NCI-H1436 treated with DMSO at 0.1 percent for 48 hours (cell line): ENCODE measurements around the gene IFT20.
"Not testable (repeated sequence)": the region's sequence is repeated elsewhere in the genome, so short reads cannot be mapped to it uniquely, and the experiment has no call there.

ENCODE experiments used
- DNase-seq: peaks from one replicate; lab custom pipeline; 2025; lab: John Stamatoyannopoulos, UW

Gene IFT20

GRCh38 chr17:28315846-28316705 is 19.2 kb downstream of the IFT20 start:
- DNase-seq, result no peak

- DNase-seq, result no peak
Measured at GRCh38 chr17:28313841-28314240, 21.4 kb downstream of the IFT20 start.

GRCh38 chr17:28306954-28307401 is 28.3 kb downstream of the IFT20 start:
- DNase-seq, result no peak

GRCh38 chr17:28298449-28298848 is 36.8 kb downstream of the IFT20 start:
- no peak for DNase-seq

GRCh38 chr17:28295677-28296578 is 39.3 kb downstream of the IFT20 start:
- DNase-seq, result no peak

- no peak for DNase-seq
Measured at GRCh38 chr17:28293994-28294393, 41.3 kb downstream of the IFT20 start.

- not testable (repeated sequence) for DNase-seq
Measured at GRCh38 chr17:28292878-28293277, 42.4 kb downstream of the IFT20 start.

GRCh38 chr17:28291780-28292330 is 43.4 kb downstream of the IFT20 start:
- no peak for DNase-seq

GRCh38 chr17:28290703-28291102 is 44.6 kb downstream of the IFT20 start:
- DNase-seq, result no peak

GRCh38 chr17:28285965-28286364 is 49.3 kb downstream of the IFT20 start:
- no peak for DNase-seq

GRCh38 chr17:28282596-28282995 is 52.7 kb downstream of the IFT20 start:
- no peak for DNase-seq

- DNase-seq, result no peak
Measured at GRCh38 chr17:28280826-28281225, 54.4 kb downstream of the IFT20 start.

GRCh38 chr17:28279411-28279810 is 55.9 kb downstream of the IFT20 start:
- DNase-seq, result no peak
